Stimulated activated CD8-positive, alpha-beta memory T cell treated with anti-CD3 and anti-CD28 coated beads, Interleukin-12 subunit alpha, Interleukin-12 subunit beta, amount 100 ng/mL, for 24 hours (primary cell): ENCODE measurements around the gene CFAP46.

ENCODE experiments used
- DNase-seq: peaks from one replicate; pipeline ENCODE4 v3.0.0-alpha.2; 2020; ENCODE audit errors: extremely low read depth

CFAP46 gene

DNA sequence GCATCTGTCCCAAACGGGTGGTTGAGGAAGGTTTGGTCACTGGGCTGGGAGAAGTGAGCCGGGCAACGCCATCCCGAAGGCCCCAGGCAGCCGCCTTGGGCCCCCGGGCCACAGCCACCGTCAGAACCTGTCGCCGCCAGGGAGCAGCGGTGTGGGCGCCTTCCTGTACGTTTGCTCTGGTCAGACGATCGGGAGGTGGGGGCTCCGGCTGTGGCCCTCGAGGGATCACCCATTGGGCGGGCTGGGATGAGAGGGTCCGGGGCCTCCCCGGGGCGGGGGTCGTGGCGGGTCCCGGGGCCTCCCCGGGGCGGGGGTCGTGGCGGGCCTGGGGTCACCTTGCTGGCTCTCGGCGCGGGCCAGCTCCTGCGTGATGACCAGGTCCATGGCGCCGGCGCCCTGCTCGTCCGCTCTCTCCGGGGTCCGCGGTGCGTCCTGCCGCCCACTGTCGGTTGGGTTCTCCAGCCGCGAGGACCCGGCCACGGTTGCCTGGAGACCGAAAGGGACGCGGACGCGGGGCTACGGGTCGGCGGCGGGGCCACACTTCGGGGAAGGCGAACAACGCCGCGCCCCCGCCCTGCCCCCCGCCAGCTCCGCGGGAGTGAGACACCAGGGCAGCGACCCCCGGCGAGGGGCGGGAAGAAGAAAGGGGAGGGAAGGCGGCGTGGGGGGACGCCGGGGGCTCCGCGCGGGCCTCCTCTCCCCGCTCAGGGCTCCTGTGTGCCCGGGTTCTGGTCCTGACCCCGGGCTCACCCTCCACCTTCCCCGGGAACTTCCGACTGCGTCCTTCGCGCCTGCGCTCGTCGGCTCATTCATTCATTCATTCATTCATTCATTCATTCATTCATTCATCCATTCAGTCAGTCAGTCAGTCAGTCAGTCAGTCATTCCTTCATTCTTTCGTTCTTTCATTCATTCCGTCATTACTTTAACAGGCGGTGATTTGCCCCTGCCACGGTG, at the start of gene CFAP46:
Gene CFAP46 (minus strand): TSS at position 470 of the 957 bp plus-strand sequence. CDS start 86 bp downstream, at position 384.
- DNase-seq: no peak

DNA sequence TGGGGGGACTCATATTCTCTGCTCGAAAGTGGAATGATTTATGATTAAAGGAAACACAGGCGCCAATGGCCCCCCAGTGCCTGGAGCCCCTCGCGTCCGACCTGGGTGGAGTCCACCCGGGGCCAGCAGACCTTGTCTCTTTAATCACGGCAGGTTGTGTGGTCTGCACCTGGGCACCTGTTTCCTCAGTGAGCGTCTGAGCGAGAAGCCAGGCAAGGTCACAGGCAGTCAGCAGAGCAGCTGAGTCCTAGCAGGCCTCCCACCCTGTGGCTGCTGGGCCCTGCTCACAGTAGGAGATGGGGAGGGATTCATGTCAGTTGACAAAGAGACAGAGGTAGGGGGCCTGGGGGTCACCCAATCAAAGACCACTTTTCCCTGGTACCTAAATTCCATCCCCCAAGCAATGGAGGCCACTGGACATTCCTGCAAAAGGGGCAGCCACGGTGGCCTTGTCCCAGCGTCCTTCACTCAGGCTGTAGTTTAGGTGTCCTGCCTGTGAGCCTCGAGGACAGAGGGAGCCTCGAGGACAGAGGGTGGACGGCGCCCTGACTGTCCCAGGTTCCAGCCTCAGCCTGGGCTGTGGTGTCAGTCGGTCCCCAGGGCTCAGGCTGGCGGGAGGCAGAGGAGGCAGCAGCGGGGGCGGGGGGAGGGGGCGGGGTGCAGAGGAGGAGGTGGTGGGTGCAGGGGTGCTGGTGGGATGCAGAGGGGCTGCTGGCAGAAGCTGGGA, 49.5 kb upstream of the CFAP46 start:
- no peak for DNase-seq

DNA sequence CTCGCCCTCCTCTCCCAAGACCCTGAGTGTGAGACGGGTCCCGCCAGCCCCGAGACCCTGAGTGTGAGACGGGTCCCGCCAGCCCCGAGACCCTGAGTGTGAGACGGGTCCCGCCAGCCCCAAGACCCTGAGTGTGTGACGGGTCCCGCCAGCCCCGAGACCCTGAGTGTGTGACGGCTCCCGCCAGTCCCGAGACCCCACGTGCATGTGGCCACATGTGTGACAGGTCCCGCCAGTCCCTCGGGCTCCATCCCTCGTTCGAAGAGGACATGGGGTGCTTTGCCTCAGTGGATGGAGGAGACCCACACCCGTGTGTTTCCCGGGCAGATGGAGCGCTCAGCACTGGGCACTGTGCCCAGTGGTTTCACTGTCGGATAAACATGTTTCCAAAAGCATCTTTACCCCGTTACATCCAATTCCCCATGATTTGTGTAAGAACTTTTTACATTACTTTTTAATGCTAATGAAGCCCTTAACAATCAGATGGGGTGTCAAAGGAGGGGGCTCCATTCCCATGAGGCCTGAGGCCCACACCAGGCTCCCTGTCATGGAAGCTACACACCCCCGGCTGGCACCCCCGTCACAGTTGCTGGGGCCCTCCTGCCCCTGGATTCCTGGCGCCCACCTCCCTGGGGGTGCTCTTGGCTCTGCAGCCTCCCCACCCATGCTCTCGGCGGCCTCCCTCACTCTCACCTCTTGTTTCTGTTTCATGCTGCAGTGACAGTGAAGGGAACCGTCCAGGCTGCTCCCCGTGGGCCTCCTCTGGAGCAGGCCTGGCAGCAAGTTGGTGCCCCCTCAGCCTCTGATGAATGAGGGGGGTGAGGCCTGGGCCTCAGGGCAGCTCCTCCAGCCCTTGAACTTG, 48.5 kb upstream of the CFAP46 start:
- no peak for DNase-seq

DNA sequence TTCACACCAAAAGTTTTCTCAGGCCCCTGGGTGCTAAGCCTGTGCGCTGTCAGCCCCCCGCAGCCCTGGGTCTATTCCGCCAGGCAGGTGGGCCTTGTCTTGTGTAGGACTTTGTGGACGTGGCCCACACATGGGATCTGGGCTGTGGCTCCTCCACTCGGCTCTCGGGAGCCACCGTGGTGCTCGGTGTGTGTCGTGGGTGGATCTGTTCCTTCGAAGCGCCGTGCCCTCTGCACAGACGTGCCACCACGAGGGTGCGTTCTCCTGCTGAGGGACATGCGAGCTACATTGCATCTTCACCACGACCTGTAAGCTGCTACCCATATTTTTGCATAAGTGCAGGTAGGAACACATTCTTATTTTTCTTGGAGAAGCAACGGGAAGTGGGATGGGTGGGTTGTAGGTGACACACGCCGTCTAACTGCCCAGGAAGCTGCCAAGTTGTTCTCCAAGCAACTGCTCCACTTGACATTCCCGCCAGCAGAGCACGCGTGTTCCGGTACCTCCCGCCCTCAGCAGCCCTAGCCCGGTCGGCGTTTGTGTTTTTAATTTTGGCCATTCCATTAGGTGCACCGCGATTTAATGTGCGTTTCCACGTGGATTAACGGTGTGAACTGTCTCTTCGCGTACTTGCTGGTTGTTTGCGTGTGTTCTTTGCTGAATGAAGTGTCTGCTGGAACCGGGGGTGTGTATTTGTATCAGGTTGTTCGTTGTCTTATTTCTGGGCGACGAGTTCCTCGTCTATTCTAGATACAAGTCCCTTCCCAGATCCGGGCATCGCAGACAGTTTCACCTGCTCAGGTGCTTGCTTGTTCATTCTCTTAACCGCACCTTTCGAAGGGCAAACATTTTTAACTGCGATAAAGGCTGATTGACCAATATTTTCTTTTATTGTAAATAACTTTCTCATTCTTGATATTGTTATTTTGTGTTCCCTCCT, 47.4 kb upstream of the CFAP46 start:
- no peak for DNase-seq

DNA sequence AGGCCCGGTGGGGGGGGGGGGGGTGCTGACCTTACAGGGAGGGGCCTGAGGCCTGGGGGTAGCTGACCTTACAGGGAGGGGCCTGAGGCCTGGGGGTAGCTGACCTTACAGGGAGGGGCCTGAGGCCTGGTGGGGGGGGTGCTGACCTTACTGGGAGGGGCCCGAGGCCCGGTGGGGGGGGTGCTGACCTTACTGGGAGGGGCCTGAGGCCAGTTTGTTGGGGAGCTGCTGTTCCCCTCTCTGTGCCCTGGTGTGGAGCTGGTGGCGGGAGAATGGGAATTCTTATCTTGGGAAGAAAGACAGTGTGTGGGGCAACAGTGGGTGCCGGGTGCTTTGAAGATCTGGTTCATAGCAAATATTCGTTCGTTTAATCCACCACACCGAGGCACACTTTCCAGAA, 46.6 kb upstream of the CFAP46 start:
- DNase-seq: no peak

DNA sequence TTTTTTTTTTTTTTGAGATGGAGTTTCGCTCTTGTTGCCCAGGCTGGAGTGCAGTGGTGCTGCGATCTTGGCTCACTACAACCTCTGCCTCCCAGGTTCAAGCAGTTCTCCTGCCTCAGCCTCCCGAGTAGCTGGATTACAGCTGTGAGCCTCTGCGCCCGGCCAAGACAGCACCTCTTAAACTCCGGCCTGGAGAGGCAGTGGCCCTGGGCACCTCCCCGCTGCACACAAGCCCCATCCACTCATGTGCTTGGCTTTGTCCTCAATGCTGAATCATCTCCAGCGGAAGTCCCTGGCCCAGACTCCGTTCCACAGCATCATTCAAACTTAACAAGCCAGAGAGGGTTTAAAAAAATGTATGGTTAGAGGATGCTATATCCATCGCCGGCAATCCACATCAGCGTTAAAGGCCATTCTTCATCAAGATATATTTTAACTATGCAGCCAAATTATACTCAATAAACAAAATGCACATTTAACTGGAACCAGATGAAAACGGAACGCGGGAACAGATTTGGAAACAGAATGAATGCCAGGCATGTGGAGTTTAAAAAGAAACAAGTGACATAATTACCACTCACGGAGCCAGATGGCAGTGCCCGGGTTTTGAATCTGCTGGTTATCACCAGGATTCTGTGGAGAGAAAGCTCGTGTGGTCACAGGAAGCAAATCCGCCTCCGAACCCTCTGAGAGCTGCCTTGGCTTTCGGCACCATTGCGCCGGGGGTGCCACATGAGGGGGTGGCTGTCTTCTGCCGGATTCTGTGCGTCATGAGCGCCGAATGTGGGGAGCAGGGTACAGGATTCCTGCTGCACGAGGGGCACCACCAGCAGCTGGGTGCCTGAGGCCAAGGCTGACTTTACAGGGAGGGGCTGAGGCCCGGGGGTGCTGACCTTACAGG, 45.6 kb upstream of the CFAP46 start:
- DNase-seq: no peak

DNA sequence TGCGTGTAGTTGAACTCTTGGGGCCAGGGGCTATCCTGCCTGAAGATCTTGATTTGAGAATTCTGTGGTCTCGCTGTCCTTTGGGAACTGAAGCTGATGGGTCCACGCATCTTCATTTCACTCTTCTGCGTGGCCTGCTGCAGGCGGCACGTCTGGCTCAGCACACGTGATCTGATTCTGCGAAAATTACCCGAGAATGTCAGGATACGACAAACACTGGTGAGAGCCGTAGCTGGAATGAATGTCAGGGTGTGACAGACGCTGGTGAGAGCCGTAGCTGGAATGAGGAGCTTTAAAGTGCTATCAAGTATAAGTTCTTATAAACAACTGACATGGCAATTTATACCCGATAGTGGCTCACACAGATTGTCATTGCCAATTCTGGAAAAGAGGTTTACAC, 44.6 kb upstream of the CFAP46 start:
- no peak for DNase-seq

DNA sequence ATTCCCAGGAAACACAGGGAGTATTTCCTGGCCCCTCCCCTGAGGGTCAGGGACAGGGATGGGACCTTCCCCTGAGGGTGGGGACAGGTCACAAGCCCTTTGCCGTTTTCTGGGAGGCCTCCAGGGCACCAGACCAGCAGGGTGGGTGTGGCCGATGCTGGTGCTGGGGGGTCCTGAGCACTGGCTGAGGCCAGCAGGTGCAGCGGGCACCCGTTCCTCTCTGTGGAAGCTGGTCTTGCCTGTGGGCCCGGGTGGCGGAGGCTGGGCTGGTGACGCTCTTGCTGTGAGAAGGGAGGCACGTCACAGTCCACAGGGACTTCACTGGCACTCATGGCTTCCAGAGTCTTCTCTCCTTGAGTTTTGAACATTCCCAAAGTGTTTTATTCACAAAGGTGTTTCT, 44.2 kb upstream of the CFAP46 start:
- no peak for DNase-seq

DNA sequence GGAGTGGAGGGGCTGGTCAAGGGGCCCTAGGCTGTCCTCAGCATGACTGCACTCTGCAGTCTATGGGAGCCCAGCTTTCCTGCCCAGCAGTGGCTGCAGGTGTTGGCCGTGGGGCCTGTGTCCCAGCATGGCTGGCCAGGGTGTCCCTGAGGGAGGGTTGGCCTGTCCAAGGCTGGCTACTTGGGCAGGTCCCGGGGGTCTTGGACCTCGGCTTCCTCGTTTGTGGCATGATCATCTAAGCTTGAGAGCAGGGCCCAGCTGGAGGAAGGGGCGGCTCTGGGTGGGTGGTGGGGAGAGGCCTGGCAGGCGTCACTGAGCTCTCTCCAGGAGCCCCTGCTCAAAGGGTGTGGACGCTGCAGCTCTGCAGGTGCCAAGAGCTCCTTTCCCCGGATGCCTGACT, 43.7 kb upstream of the CFAP46 start:
- DNase-seq: no peak

DNA sequence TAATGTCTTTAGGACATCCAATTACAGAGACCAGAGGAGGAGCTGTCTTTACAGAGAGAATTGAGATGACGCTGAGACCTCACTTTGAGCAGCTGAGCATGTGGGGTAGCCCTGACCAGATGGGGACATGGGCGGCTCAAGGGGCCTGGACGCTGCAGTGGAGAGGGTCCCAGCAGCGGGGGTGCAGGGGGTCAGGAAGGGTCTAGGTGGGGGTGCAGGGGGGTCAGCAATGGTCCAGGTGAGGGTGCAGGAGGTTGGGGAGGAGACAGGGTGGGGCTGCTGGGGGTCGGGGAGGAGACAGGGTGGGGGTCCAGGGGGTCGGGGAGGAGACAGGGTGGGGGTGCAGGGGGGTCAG, 43.2 kb upstream of the CFAP46 start:
- DNase-seq: no peak

DNA sequence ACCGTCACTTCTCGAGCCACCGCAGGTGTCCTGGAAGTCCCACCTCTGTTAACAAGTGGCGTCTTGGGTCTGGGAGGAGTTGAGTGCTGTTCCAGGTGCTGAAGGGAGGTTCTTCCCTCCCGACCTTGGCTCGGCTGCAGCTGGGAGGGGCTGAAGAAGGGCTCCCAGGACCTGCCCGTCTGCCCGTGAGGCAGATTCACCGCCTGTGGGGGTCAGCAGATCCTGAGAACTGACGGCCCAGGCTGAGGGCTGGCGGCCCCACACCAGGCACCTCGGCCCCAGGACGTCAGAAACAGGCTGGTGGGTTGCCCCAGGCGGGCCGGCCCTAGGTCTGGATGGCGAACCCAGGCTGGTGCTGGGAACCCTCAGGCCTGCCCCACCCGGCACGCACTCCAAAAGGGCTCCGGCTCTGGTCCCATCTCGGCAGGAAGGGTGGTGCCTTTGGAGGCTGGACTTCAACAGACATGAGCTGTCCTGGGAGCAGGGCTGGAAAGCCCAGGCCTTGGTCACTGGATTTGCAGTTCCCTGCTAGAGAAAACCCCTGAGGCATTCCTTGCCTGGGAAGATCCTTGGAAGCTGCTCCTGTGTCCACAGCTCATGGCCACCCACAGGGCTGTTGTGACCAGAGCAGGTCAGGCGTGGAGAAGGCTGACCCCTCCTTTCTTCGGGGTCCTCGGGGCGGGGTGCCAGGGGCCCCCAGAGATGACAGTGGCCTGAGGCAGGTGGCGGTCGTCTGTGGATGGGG, 42.6 kb upstream of the CFAP46 start:
- DNase-seq: no peak

DNA sequence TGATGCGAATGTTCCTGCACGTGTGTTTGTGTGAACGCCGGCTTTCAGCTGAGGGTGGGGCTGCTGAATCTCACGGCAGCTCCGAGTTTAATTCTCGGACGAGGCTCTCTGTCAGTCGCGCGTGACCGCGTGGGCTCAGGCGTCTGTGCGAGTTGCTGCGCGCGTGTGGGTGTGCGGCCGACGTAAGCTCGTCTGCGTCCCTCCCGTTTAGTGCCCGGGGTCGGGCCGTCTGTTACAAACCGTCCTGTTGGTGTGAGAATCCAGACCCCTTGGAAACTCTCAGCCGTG, 41.6 kb upstream of the CFAP46 start:
- DNase-seq: no peak

DNA sequence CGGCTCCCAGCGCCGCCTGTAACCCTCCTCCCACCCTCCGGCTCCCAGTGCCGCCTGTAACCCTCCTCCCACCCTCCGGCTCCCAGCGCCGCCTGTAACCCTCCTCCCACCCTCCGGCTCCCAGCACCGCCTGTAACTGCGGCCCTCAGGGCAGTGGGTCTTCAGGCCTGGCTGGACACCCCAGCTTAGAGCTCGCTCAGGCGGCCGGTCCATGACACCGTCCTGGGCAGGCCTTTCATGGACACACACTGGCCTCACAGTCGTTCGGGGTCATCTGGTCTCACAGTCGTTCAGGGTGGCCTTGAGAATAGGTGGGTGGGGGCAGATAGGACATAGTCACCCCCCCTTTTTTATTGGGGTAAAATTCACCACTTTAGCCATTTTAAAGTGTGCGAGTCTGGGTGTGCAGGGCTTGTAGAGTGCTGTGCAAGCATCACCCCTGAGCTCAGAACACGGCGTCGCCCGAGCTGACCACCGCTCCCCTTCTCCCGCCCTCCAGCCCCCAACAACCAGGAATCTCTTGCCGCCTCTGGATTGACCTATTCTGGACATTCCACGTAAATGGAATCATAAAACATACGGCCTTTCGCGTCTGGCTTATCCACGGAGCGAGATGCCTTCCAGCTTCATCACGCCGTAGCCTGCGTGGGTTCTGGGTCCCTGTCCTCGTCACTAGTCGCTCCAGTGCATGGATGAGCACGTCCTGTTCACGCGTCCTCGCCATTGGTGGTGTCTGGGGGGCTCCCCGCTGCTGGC, 41.1 kb upstream of the CFAP46 start:
- no peak for DNase-seq

DNA sequence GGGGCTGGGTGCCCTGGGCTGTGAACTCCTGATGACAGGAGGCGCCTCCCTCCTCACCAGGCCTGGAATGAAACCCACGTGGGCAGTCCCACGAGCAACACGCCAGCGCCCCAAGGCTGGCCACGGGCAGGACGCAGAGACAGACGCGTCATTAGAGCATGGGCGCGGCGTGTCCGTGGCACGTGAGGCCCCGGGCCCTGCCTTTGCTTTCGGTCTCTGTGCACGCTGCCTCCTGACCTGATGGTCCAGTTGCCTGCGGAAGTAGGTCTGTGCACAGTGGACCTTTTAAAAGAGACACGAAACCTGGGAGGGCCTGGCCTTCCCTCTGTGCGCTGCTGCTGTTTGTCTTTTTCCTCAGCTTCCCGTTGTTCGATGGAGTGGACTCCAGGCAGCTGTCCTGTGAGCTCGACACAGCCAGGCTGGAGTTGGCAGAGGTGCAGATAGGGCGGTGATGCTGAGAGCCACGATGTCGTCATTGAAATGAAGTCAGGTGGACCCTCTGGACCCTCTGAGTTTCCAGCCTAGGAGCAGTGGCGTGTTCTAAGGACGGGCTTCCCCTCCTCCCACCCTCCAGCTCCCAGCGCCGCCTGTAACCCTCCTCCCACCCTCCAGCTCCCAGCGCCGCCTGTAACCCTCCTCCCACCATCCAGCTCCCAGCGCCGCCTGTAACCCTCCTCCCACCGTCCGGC, 40.1 kb upstream of the CFAP46 start:
- DNase-seq: no peak

DNA sequence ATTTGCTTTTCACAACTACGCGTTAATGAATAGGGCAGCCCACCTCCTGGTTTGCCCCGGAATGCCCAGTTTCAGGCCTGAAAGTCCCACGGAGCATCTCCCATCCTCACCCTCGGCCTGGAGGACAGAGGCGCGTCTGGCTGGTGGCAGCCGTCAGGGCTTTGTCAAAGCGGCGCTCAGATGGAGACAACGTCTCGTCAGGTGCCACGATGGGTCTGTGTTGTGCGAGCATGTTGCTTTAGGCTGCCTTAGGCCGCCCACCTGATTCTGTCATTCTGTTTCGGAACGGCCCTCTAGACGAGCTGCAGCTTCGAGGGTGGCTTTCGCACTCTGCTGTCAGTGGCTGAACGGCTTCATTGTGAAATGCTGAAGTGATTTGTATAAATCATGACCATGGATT, 39.4 kb upstream of the CFAP46 start:
- DNase-seq: no peak

DNA sequence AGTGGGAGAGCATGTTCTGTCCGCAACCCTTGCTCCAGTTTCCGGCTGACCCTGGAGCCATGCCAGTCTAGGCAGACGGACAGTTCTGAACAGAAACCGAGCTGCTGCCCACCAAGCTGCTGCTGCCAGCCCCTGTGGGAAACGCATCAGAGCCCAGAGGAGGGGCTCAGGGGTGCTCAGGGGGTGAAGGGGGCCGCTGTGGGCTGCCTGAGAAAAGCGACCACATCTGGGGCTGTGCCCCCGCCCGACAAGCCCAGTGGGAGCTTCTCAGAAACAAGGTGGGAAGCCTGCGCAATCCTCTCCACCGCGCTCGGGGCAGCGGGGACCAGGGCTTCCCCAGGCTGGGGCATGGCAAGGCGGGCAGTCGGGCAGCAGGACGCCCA, 38.8 kb upstream of the CFAP46 start:
- DNase-seq: no peak

DNA sequence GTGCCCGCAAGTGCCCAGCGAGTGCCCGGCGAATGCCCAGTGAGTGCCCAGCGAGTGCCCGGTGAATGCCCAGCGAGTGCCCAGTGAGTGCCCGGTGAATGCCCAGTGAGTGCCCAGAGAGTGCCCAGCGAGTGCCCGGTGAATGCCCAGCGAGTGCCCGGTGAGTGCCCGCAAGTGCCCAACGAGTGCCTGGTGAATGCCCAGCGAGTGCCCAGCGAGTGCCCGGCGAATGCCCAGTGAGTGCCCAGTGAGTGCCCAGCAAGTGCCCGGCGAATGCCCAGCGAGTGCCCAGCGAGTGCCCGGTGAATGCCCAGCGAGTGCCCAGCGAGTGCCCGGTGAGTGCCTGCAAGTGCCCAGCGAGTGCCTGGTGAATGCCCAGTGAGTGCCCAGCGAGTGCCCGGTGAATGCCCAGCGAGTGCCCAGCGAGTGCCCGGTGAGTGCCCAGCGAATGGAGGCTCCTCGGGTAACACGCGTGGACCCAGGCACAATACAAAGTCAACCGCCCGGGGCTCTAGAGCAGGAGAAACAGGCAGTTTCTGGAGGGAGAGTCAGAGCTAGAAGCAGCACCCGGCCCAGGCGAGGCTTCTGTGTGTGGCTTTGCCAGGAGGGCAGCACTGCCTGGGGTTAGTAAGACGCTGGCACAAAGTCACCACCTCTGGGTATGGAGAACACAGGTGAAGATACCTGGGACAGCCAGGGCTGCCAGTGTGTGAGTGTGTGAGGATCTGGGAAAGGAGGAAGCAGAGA, 38.2 kb upstream of the CFAP46 start:
- DNase-seq: no peak
